Measurements from ENCODE around the gene SNAPC1.
"Not testable (repeated sequence)": the region's sequence is repeated elsewhere in the genome, so short reads cannot be mapped to it uniquely, and the experiment has no call there.

The SNAPC1 gene

GRCh38 chr14:61761959-61762786 is at the start of gene SNAPC1:
TSS of gene SNAPC1 (plus strand) at chr14:61762420. CDS start at chr14:61762461, 41 bp downstream.
- DNase-seq (ENCODE audit: low spot score): peak; percentile 99

GRCh38 chr14:61713724-61714437 is 48.3 kb upstream of the SNAPC1 start:
- DNase-seq (ENCODE audit: low spot score): no peak

- no peak for DNase-seq (ENCODE audit: low spot score)
These were observed 45.3 kb upstream of the SNAPC1 start for GRCh38 chr14:61716956-61717355.

- DNase-seq (ENCODE audit: low spot score): no peak
These were observed 44.2 kb upstream of the SNAPC1 start for GRCh38 chr14:61718039-61718438.

- no peak for DNase-seq (ENCODE audit: low spot score)
These were observed 42.6 kb upstream of the SNAPC1 start for GRCh38 chr14:61719344-61720293.

GRCh38 chr14:61720294-61720661 is 41.9 kb upstream of the SNAPC1 start:
- no peak for DNase-seq (ENCODE audit: low spot score)

GRCh38 chr14:61720741-61721140 is 41.5 kb upstream of the SNAPC1 start:
- DNase-seq (ENCODE audit: low spot score): no peak

GRCh38 chr14:61724133-61724532 is 38.1 kb upstream of the SNAPC1 start:
- DNase-seq (ENCODE audit: low spot score): no peak

- DNase-seq (ENCODE audit: low spot score): no peak
These were observed 35.2 kb upstream of the SNAPC1 start for GRCh38 chr14:61726778-61727658.

GRCh38 chr14:61730756-61731373 is 31.4 kb upstream of the SNAPC1 start:
- DNase-seq (ENCODE audit: low spot score): no peak

GRCh38 chr14:61733972-61734371 is 28.2 kb upstream of the SNAPC1 start:
- DNase-seq (ENCODE audit: low spot score): no peak

- DNase-seq (ENCODE audit: low spot score): no peak
These were observed 25.5 kb upstream of the SNAPC1 start for GRCh38 chr14:61736751-61737150.

- no peak for DNase-seq (ENCODE audit: low spot score)
These were observed 24.3 kb upstream of the SNAPC1 start for GRCh38 chr14:61737915-61738314.

GRCh38 chr14:61739133-61739532 is 23.1 kb upstream of the SNAPC1 start:
- DNase-seq (ENCODE audit: low spot score): no peak

- no peak for DNase-seq (ENCODE audit: low spot score)
These were observed 19.8 kb upstream of the SNAPC1 start for GRCh38 chr14:61742371-61742770.

- DNase-seq (ENCODE audit: low spot score): no peak
These were observed 18.0 kb upstream of the SNAPC1 start for GRCh38 chr14:61744238-61744637.

GRCh38 chr14:61746346-61746745 is 15.9 kb upstream of the SNAPC1 start:
- DNase-seq (ENCODE audit: low spot score): not testable (repeated sequence)

- DNase-seq (ENCODE audit: low spot score): no peak
These were observed 15.3 kb upstream of the SNAPC1 start for GRCh38 chr14:61746881-61747280.

- DNase-seq (ENCODE audit: low spot score): no peak
These were observed 14.9 kb upstream of the SNAPC1 start for GRCh38 chr14:61747342-61747741.

- DNase-seq (ENCODE audit: low spot score): no peak
These were observed 13.0 kb upstream of the SNAPC1 start for GRCh38 chr14:61749264-61749663.

GRCh38 chr14:61749867-61750266 is 12.4 kb upstream of the SNAPC1 start:
- DNase-seq (ENCODE audit: low spot score): no peak
